IMR-90 (cell line): ENCODE measurements around the gene HLA-DOB. TPM values are rescaled to one million over a fixed set of nuclear protein-coding genes. Genes with fewer than 3 reads are reported as not detected.

Experiments
- ATAC-seq: fragments of 200-7000 bp; cut with Tn5 transposase; 2 replicates; pipeline ENCODE4 v1.9.1; 2020; ENCODE audit warnings: low read depth, mild to moderate bottlenecking, moderate library complexity
- BruUV-seq: library from RNA; stranded (reverse); fragments of 400-500 nt; replicated peaks from 2 replicates; lab custom pipeline; 2021; lab: Mats Ljungman, UMichigan
- CTCF ChIA-PET: fragments of 300-600 bp; formaldehyde crosslinking; extraction: SDS; loops from one replicate; lab custom pipeline; 2021; ENCODE audit warnings: antibody characterized with exemption; lab: Yijun Ruan, JAX
- POLR2A ChIA-PET: fragments of 300-600 bp; sonication (Branson Sonifier 250); formaldehyde crosslinking; loops from one replicate; lab custom pipeline; 2022; ENCODE audit warnings: antibody characterized with exemption; ENCODE audit not compliant: unreplicated experiment; lab: Charles Lee
- DNase-seq: peaks from one replicate; pipeline ENCODE4 v3.0.0; 2013
- H2AFZ ChIP-seq: replicated peaks from 2 replicates; pipeline ENCODE3; 2013; ENCODE audit warnings: low read length, mild to moderate bottlenecking; ENCODE audit not compliant: poor library complexity
- H2AK5ac ChIP-seq: 2 replicates; pipeline ENCODE4 v1.6.1; 2013; ENCODE audit warnings: low read depth, low read length, inconsistent platforms
- H2AK9ac ChIP-seq: replicated peaks from 2 replicates; pipeline ENCODE3; 2013; ENCODE audit warnings: mild to moderate bottlenecking, low read depth, low read length, moderate library complexity; ENCODE audit not compliant: poor library complexity
- H2BK120ac ChIP-seq: 2 replicates; pipeline ENCODE4 v1.6.1; 2013; ENCODE audit warnings: low read depth, low read length, inconsistent platforms
- H2BK15ac ChIP-seq: 3 replicates; pipeline ENCODE4 v1.6.1; 2013; ENCODE audit warnings: low read depth, low read length, inconsistent platforms
- H2BK20ac ChIP-seq: 2 replicates; pipeline ENCODE4 v1.6.1; 2013; ENCODE audit warnings: low read depth, mild to moderate bottlenecking, inconsistent platforms, low read length, moderate library complexity
- H2BK5ac ChIP-seq: 2 replicates; pipeline ENCODE4 v1.6.1; 2013; ENCODE audit warnings: mild to moderate bottlenecking, low read depth, low read length, inconsistent platforms; ENCODE audit not compliant: poor library complexity, severe bottlenecking
- H3K14ac ChIP-seq: replicated peaks from 2 replicates; pipeline ENCODE4 v1.6.1; 2013; ENCODE audit warnings: low read depth, low read length, inconsistent platforms
- H3K18ac ChIP-seq: 2 replicates; pipeline ENCODE4 v1.6.1; 2013; ENCODE audit warnings: low read depth, low read length, control low read depth
- H3K23ac ChIP-seq: 2 replicates; pipeline ENCODE4 v1.6.1; 2013; ENCODE audit warnings: low read depth, low read length, inconsistent platforms
- H3K27ac ChIP-seq: 2 replicates; pipeline ENCODE4 v1.5.1; 2013; ENCODE audit warnings: mild to moderate bottlenecking, control low read depth, low read length; ENCODE audit not compliant: insufficient read depth
- H3K27me3 ChIP-seq: 2 replicates; pipeline ENCODE4 v1.6.1; 2013; ENCODE audit warnings: low read length; ENCODE audit not compliant: control insufficient read depth, insufficient read depth
- H3K36me3 ChIP-seq: 2 replicates; pipeline ENCODE4 v1.6.1; 2013; ENCODE audit warnings: low read length, mixed read lengths; ENCODE audit not compliant: control insufficient read depth, insufficient read depth
- H3K4ac ChIP-seq: 2 replicates; pipeline ENCODE4 v1.6.1; 2013; ENCODE audit warnings: low read depth, low read length, inconsistent platforms
- H3K4me1 ChIP-seq: 2 replicates; pipeline ENCODE4 v1.6.1; 2013; ENCODE audit warnings: low read length, mixed read lengths; ENCODE audit not compliant: control insufficient read depth, insufficient read depth
- H3K4me2 ChIP-seq: 2 replicates; pipeline ENCODE4 v1.6.1; 2013; ENCODE audit warnings: low read depth, mild to moderate bottlenecking, control low read depth, low read length, moderate library complexity
- H3K4me3 ChIP-seq: 2 replicates; pipeline ENCODE4 v1.5.1; 2013; ENCODE audit warnings: low read depth, mild to moderate bottlenecking, control low read depth, low read length, moderate library complexity; ENCODE audit not compliant: insufficient read depth
- H3K56ac ChIP-seq: 2 replicates; pipeline ENCODE4 v1.6.1; 2013; ENCODE audit warnings: low read length, inconsistent platforms; ENCODE audit not compliant: insufficient read depth; ENCODE audit errors: extremely low read depth
- H3K79me1 ChIP-seq, 2 experiments: 2 replicates each; pipeline ENCODE4 v1.6.1; 2013; ENCODE audit warnings: low read length in 2 of 2, inconsistent platforms in 1 of 2, low read depth in 1 of 2
- H3K9ac ChIP-seq: 2 replicates; pipeline ENCODE4 v1.6.1; 2013; ENCODE audit warnings: low read depth, low read length, control low read depth
- H3K9me1 ChIP-seq: 2 replicates; pipeline ENCODE4 v1.6.1; 2013; ENCODE audit warnings: low read length, inconsistent platforms; ENCODE audit not compliant: insufficient read depth
- H3K9me3 ChIP-seq: 2 replicates; pipeline ENCODE4 v1.6.1; 2013; ENCODE audit warnings: low read length; ENCODE audit not compliant: control insufficient read depth, insufficient read depth
- H4K20me1 ChIP-seq: 2 replicates; pipeline ENCODE4 v1.6.1; 2013; ENCODE audit warnings: low read length, inconsistent platforms; ENCODE audit not compliant: insufficient read depth
- H4K5ac ChIP-seq: 2 replicates; pipeline ENCODE4 v1.6.1; 2013; ENCODE audit warnings: mild to moderate bottlenecking, low read depth, low read length, control low read depth
- H4K8ac ChIP-seq, 2 experiments: 2 replicates each; pipeline ENCODE4 v1.6.1; 2013; ENCODE audit warnings: low read depth in 2 of 2, low read length in 2 of 2, control low read depth in 1 of 2, inconsistent platforms in 1 of 2
- H4K91ac ChIP-seq: 2 replicates; pipeline ENCODE4 v1.6.1; 2013; ENCODE audit warnings: low read depth, low read length, inconsistent platforms; ENCODE audit not compliant: insufficient read depth
- BHLHE40 ChIP-seq: fragments of 150-350 bp; IDR thresholded peaks from 2 replicates; pipeline ENCODE4 v1.6.1; 2016; ENCODE audit warnings: mild to moderate bottlenecking, low read depth, low read length
- CHD1 ChIP-seq: IDR thresholded peaks from 2 replicates; pipeline ENCODE4 v1.6.1; 2012; ENCODE audit warnings: low read depth, low read length, improper control_type of control experiment
- FOS ChIP-seq: fragments of 150-350 bp; IDR thresholded peaks from 2 replicates; pipeline ENCODE4 v1.6.1; 2016; ENCODE audit warnings: low read depth, low read length
- MAFK ChIP-seq: IDR thresholded peaks from 2 replicates; pipeline ENCODE4 v1.6.1; 2012; ENCODE audit warnings: low read depth, low read length, improper control_type of control experiment
- MAZ ChIP-seq: IDR thresholded peaks from 2 replicates; pipeline ENCODE4 v1.6.1; 2012; ENCODE audit warnings: low read depth, mild to moderate bottlenecking, low read length, improper control_type of control experiment, moderate library complexity, borderline replicate concordance
- MXI1 ChIP-seq: IDR thresholded peaks from 2 replicates; pipeline ENCODE4 v1.6.1; 2012; ENCODE audit warnings: low read depth, mild to moderate bottlenecking, low read length, moderate library complexity, borderline replicate concordance
- NFE2L2 ChIP-seq: fragments of 150-350 bp; IDR thresholded peaks from 2 replicates; pipeline ENCODE4 v1.6.1; 2016; ENCODE audit warnings: low read depth, mild to moderate bottlenecking, low read length
- POLR2A ChIP-seq: IDR thresholded peaks from 2 replicates; pipeline ENCODE4 v1.6.1; 2012; ENCODE audit warnings: mild to moderate bottlenecking, low read depth, low read length
- RAD21 ChIP-seq: IDR thresholded peaks from 2 replicates; pipeline ENCODE4 v1.6.1; 2012; ENCODE audit warnings: low read length, improper control_type of control experiment
- RCOR1 ChIP-seq: IDR thresholded peaks from 2 replicates; pipeline ENCODE4 v1.6.1; 2012; ENCODE audit warnings: mild to moderate bottlenecking, low read length, improper control_type of control experiment; ENCODE audit not compliant: insufficient replicate concordance
- RFX5 ChIP-seq: IDR thresholded peaks from 2 replicates; pipeline ENCODE4 v1.8.0; 2012; ENCODE audit warnings: low read depth, mild to moderate bottlenecking, low read length, moderate library complexity
- SMC3 ChIP-seq: fragments of 150-350 bp; IDR thresholded peaks from 2 replicates; pipeline ENCODE4 v1.6.1; 2016; ENCODE audit warnings: low read depth, mild to moderate bottlenecking, antibody characterized with exemption, low read length, moderate library complexity
- WGBS, 2 experiments: methylation state at CpG; one replicate each; pipeline versions ENCODE4 v1.1.5 to v1.1.7; 2013; ENCODE audit warnings: missing lambda C conversion rate in 2 of 2; ENCODE audit not compliant: insufficient read length in 1 of 2; ENCODE audit errors: extremely low coverage in 2 of 2; 5-methylcytosine and 5-hydroxymethylcytosine counted together
- dilution Hi-C: fragments of 300-500 bp; cut with HindIII; formaldehyde crosslinking; loops from one replicate; pipeline ENCODE4 v1.14.3; 2018; ENCODE audit warnings: low sequenced_read_pairs; ENCODE audit not compliant: unreplicated experiment
- in situ Hi-C: fragments of 300-500 bp; cut with MboI; formaldehyde crosslinking; loops from 3 replicates; pipeline ENCODE4 v1.14.3; 2019; ENCODE audit warnings: low sequenced_read_pairs, inconsistent platforms, mixed read lengths
- intact Hi-C: fragments of 100-400 bp; cut with micrococcal nuclease; formaldehyde crosslinking; loops from 2 replicates; pipeline ENCODE4 v1.10.0; 2022
- polyA plus RNA-seq, 3 experiments: library from polyadenylated mRNA; depleted of rRNA; stranded (reverse); fragments of >200 nt; gene quantifications; 2 replicates each; pipeline ENCODE4 v1.2.3, GENCODE V29; 2012; ENCODE audit warnings: low replicate concordance in 1 of 3
- total RNA-seq: library from RNA; depleted of rRNA; stranded (reverse); fragments of >200 nt; gene quantifications from 2 replicates; pipeline ENCODE4 v1.2.3, GENCODE V29; 2012
- TF ChIP-seq, protein P1 (sequence below): fragments of 150-350 bp; IDR thresholded peaks from 2 replicates; pipeline ENCODE4 v1.6.1; 2016; ENCODE audit warnings: low read depth, mild to moderate bottlenecking, low read length, moderate library complexity, borderline replicate concordance
- TF ChIP-seq, protein P2 (sequence below): conservative IDR thresholded peaks from 2 replicates; pipeline ENCODE4 v1.5.1; 2012; ENCODE audit warnings: mild to moderate bottlenecking, low read depth, low read length, improper control_type of control experiment

The HLA-DOB gene
- total and polyA plus RNA-seq, 2 of the 4 experiments (the other 2 are of a cell fraction), result 0.36 to 2.3 TPM

DNA sequence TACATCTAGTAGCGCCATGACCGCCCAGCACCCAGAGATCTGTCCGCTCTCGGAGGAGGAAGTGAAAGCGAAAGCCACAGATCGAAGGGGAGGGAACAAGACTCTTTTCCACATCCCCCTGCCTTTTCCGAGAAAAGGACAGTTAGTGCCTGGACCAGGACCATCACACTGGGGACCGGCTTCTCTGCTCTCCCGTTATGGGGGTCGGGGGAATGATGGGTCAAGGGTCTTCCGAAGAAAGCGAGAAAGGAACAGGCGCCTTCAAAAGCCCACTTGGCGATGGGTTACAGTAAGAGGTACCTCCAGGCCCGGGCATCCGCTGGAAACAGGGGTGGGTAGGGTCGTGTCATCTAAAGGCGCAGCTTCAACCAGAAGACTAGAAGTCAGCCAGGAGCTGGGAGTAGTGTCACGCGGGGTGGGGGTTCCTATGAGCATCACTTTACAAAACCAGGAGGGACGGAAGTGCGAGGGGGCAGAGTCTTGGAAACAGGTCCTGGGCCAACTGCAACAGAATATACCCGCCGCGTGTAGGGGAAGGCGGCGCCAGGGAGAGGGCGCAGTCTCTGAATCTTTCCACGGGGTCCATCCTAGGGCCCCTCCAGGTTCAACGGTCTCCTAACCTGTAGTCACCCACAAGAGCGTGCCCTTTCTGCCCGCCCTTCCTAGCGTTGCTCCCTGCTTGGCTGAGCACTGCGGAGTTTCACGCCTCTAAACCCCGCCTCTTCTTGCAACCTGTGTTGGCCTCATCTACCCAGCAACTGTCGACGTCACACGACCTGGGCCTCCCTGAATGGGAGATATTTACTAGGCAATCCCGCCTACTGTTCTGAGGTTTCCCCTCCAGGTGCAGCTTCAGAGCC is 27.4 kb upstream of the HLA-DOB start, which contains the start of gene PSMB8:
Gene PSMB8, minus strand, starts transcription at position 69 of the 860 bp plus-strand sequence. Its CDS starts 51 bp downstream, at position 18.
- Histone ChIP-seq H2BK5ac (peak within 1 kb of the TSS; percentile 74), H3K36me3 (peaks cover 24% of the 10 kb centered on the region), H4K20me1 (no peaks in the 10 kb centered on the region), H3K27me3 (no peaks in the 10 kb centered on the region), H2AK5ac (peak within 1 kb of the TSS; percentile 66), H4K5ac (peak within 1 kb of the TSS; percentile 57), H3K79me1 (peaks cover 0 to 25% of the 10 kb centered on the region in 2 experiments; a peak in 2 of 4 replicates), H3K27ac (peak within 1 kb of the TSS; percentile 67), H3K23ac (peak within 1 kb of the TSS; percentile 98), H2BK15ac (peak within 1 kb of the TSS; percentile 50; the same call in 2 of the 3 replicates), H2AFZ (peak within 1 kb of the TSS; percentile 94), H4K8ac (peak within 1 kb of the TSS; percentile 31 to 92), H3K4me2 (peak within 1 kb of the TSS; percentile 81), H2AK9ac (peak within 1 kb of the TSS; percentile 98), H3K56ac (peak within 1 kb of the TSS; percentile 88), H3K9ac (peak within 1 kb of the TSS; percentile 81), H3K4me1 (0 out of 2 replicates have a peak, but pooled peaks cover 2% of the 10 kb centered on the region), H3K9me3 (no peaks in the 10 kb centered on the region), H3K4me3 (peak within 1 kb of the TSS; percentile 73), H3K9me1 (peaks cover 9% of the 10 kb centered on the region; the same call in 1 of the 2 replicates), H2BK120ac (peak within 1 kb of the TSS; percentile 90), H2BK20ac (peak within 1 kb of the TSS; percentile 68), H4K91ac (peak within 1 kb of the TSS; percentile 87), H3K4ac (peak within 1 kb of the TSS; percentile 98), H3K14ac (peak within 1 kb of the TSS; percentile 98), H3K18ac (peak within 1 kb of the TSS; percentile 50)
- intact Hi-C loops, result loop anchor here (1.0 to 2.0 kb wide), 2 partner anchors 10 to 129 kb away; partner anchors contain the start of gene PSMB9
- WGBS, 2 experiments, result 0% methylated on average over 22 of the region's 40 CpGs; no CpG with 5 or more reads in 1 of the 2 experiments
- CTCF ChIA-PET, result interaction anchor here (2.5 kb wide), 1 partner anchor 24 kb away, joined by 8 read pairs; no protein-coding TSS in a partner anchor
- POLR2A ChIA-PET, result no interaction called here
- DNase-seq, result peak; percentile 90
- BruUV-seq, result no TSS peak
- ATAC-seq, result peak; percentile 94
- dilution Hi-C loops, result no loop called here
- in situ Hi-C loops, result no loop called here
- TF ChIP-seq, protein P1, sequence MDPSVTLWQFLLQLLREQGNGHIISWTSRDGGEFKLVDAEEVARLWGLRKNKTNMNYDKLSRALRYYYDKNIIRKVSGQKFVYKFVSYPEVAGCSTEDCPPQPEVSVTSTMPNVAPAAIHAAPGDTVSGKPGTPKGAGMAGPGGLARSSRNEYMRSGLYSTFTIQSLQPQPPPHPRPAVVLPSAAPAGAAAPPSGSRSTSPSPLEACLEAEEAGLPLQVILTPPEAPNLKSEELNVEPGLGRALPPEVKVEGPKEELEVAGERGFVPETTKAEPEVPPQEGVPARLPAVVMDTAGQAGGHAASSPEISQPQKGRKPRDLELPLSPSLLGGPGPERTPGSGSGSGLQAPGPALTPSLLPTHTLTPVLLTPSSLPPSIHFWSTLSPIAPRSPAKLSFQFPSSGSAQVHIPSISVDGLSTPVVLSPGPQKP, result no peak
- TF ChIP-seq, protein P2, sequence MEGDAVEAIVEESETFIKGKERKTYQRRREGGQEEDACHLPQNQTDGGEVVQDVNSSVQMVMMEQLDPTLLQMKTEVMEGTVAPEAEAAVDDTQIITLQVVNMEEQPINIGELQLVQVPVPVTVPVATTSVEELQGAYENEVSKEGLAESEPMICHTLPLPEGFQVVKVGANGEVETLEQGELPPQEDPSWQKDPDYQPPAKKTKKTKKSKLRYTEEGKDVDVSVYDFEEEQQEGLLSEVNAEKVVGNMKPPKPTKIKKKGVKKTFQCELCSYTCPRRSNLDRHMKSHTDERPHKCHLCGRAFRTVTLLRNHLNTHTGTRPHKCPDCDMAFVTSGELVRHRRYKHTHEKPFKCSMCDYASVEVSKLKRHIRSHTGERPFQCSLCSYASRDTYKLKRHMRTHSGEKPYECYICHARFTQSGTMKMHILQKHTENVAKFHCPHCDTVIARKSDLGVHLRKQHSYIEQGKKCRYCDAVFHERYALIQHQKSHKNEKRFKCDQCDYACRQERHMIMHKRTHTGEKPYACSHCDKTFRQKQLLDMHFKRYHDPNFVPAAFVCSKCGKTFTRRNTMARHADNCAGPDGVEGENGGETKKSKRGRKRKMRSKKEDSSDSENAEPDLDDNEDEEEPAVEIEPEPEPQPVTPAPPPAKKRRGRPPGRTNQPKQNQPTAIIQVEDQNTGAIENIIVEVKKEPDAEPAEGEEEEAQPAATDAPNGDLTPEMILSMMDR, result 0 out of 2 replicates have a peak, but pooled peaks have one; percentile 19
- TF ChIP-seq MXI1, result 0 out of 2 replicates have a peak, but pooled peaks have one; percentile 33
- no peak for TF ChIP-seq CHD1
- peak; percentile 27; the same call in 1 of the 2 replicates for TF ChIP-seq POLR2A
- no peak for TF ChIP-seq NFE2L2
- no peak for TF ChIP-seq BHLHE40
- no peak for TF ChIP-seq MAFK
- TF ChIP-seq RAD21, result no peak
- TF ChIP-seq SMC3, result no peak
- TF ChIP-seq MAZ, result no peak; the same call in 1 of the 2 replicates
- no peak for TF ChIP-seq FOS
- no peak for TF ChIP-seq RCOR1
- peak; percentile 99 for TF ChIP-seq RFX5
